ENCODE data around the gene CDH5. TPM values are rescaled to one million over a fixed set of nuclear protein-coding genes. Genes with fewer than 3 reads are reported as not detected.

Gene CDH5
- total and polyA plus RNA-seq, 2 of the 13 experiments (the other 11 are each of a cell fraction or from before 2014, with no cell fraction given): 0.71 to 1.1 TPM

GRCh38 chr16:66408163-66409048 is 41.9 kb downstream of the CDH5 start (continued):
- TF ChIP-seq ZHX2 (IDR thresholded peaks at IDR 0.05; ENCODE audit: low read depth) (no peak; the same call in 1 of the 2 replicates), ZHX2 (CRISPR knock-in tag; IDR thresholded peaks at IDR 0.05; ENCODE audit: borderline replicate concordance) (no peak), ELK4 (CRISPR knock-in tag; IDR thresholded peaks at IDR 0.05; ENCODE audit: borderline replicate concordance) (no peak), KDM5A (IDR thresholded peaks at IDR 0.05; ENCODE audit: borderline replicate concordance, low read length) (no peak; the same call in 1 of the 2 replicates), SP5 (CRISPR knock-in tag; IDR thresholded peaks at IDR 0.05; ENCODE audit: borderline replicate concordance, low read depth) (0 out of 2 replicates have a peak, but pooled peaks have one; percentile 8), SRF (IDR thresholded peaks at IDR 0.05; ENCODE audit: low read depth, low read length) (no peak), ZNF678 (CRISPR knock-in tag; IDR thresholded peaks at IDR 0.05) (0 out of 2 replicates have a peak, but pooled peaks have one; percentile 54), ZNF101 (CRISPR knock-in tag; IDR thresholded peaks at IDR 0.05; ENCODE audit: borderline replicate concordance, low read depth) (no peak), ZBED4 (CRISPR knock-in tag; IDR thresholded peaks at IDR 0.05; ENCODE audit: borderline replicate concordance) (0 out of 2 replicates have a peak, but pooled peaks have one; percentile 23), NONO (IDR thresholded peaks at IDR 0.05) (no peak), NONO (CRISPR knock-in tag; conservative IDR thresholded peaks at IDR 0.05) (no peak), ZNF451 (CRISPR knock-in tag; IDR thresholded peaks at IDR 0.05) (no peak), UBTF (CRISPR knock-in tag; IDR thresholded peaks at IDR 0.05) (peak; percentile 33; the same call in 1 of the 2 replicates), FOSL2 (CRISPR knock-in tag; IDR thresholded peaks at IDR 0.05) (peak; percentile 75), ZNF251 (CRISPR knock-in tag; IDR thresholded peaks at IDR 0.05) (no peak)

All from HepG2 (cell line).